ENCODE results near the gene PLXNB3.

The PLXNB3 gene

DNA sequence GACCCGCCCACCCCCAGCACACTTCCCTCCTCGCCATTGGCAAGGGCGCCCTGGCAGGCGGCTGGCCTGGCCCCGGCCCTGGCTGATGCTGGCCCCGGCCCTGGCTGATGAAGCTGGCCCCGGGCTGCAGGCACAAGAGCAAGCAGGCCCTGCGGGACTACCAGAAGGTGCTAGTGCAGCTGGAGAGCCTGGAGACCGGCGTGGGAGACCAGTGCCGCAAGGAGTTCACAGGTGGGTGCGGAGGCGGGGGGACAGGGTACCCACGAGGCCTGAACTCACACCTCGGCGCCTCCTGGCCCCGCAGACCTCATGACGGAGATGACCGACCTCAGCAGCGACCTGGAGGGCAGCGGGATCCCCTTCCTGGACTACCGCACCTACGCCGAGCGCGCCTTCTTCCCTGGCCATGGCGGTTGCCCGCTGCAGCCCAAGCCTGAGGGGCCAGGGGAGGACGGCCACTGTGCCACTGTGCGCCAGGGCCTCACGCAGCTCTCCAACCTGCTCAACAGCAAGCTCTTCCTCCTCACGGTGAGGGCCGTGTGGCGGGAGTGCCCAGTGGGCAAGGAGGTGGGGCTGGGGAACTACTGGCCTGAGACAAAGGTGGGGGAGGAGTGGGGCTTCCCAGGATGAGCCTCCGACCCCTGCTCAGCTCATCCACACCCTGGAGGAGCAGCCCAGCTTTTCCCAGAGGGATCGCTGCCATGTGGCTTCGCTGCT lies 10.7 kb downstream of the PLXNB3 start:
- no peak for DNase-seq

DNA sequence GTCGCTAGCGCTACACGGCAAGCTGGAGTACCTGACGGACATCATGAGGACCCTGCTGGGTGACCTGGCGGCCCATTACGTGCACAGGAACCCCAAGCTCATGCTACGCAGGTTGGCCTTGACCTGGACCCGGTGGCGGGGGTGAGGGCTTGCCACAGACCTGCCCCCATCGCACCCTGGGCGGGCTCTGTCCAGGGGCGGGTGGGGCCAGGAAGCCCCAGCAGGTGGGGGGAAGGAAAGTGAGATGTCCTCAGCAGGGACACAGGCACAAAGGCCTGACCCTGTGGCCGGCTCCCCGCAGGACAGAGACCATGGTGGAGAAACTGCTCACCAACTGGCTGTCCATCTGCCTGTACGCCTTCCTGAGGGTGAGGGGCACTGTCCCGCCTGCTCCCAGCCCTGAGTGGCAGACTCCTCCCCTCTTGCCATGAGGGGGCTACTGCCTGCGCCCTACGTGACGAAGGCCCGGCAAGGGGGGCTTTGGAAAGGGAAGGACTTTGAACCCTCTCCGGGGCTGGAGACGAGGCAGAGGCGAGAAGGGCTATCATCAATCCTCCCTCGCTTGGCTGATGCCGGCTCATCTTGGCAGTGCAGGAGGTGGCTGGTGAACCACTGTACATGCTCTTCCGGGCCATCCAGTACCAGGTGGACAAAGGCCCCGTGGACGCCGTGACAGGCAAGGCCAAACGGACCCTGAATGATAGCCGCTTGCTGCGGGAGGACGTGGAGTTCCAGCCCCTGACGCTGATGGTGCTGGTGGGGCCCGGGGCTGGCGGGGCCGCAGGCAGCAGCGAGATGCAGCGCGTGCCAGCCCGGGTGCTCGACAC lies 11.5 kb downstream of the PLXNB3 start:
- no peak for DNase-seq

DNA sequence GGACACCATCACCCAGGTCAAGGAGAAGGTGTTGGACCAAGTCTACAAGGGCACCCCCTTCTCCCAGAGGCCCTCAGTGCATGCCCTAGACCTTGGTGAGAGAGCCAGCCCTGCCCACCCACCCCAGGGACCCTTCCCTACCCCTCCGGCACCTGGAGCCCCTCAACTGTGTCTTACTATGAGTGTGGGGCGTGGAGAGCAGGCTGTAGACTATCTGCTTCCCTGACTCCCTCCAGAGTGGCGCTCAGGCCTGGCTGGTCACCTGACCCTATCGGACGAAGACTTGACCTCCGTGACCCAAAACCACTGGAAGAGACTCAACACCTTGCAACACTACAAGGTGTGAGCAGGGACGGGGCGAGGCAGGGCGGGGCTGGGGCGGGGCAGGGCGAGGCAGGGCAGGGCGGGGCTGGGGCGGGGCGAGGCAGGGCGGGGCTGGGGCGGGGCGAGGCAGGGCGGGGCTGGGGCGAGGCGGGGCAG lies 12.1 kb downstream of the PLXNB3 start:
- no peak for DNase-seq

DNA sequence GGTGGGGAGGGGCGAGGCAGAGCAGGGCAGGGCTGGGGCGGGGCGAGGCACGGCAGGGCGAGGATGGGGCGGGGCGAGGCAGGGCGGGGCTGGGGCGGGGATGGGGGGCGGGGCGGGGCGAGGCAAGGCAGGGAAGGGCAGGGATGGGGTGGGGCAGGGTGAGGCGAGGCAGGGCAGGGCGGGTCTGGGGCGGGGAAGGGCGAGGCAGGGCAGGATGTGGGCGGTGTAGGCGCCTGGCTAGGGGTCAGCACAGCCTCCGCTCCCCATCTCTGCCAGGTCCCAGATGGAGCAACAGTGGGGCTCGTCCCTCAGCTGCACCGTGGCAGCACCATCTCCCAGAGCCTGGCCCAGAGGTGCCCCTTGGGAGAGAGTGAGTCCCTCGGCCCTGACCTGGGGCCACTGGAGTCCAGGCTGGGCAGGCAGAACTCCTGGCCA lies 12.6 kb downstream of the PLXNB3 start:
- DNase-seq = no peak

DNA sequence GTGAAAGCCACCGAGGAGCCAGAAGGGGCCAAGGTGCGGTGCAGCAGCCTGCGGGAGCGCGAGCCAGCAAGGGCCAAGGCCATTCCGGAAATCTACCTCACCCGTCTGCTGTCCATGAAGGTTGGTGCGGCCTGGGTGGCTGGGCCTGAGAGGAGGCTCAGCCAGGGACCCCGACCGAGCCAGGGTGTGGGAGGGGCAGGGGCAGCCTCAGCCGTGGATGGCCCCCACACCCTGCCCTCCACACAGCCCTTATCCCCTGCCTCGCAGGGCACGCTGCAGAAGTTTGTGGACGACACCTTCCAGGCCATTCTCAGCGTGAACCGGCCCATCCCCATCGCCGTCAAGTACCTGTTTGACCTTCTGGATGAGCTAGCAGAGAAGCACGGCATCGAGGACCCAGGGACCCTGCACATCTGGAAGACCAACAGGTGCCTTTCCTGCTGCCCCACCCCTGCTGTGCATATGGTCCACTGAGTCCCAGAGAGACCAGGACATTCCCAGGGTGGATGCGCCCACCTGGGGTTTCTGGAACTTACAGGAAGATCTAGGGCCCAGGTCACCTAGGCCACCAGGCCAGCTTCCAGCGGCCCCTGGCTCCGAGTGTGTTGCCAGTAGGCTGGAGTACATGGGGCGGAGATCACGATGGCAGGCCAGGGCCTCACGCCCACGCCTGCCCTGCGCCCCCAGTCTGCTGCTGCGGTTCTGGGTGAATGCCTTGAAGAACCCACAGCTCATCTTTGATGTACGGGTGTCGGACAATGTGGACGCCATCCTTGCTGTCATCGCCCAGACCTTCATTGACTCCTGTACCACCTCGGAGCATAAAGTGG lies 13.4 kb downstream of the PLXNB3 start:
- no peak for DNase-seq

DNA sequence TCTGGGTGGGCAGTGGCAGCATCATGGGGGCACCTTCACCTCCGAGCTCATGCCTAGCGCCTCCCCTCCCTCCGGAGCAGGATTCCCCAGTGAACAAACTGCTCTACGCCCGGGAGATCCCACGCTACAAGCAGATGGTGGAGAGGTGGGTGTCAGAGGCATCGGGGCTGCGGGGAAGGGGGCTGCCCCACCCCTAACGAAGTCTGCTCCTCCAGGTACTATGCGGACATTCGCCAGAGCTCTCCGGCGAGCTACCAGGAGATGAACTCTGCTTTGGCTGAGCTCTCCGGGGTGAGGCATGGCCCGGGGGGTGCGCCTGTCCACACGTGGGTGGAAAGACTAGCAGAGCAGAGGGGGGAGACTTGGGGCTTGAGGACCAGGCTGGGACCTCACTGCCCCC lies 14.1 kb downstream of the PLXNB3 start:
- no peak for DNase-seq

DNA sequence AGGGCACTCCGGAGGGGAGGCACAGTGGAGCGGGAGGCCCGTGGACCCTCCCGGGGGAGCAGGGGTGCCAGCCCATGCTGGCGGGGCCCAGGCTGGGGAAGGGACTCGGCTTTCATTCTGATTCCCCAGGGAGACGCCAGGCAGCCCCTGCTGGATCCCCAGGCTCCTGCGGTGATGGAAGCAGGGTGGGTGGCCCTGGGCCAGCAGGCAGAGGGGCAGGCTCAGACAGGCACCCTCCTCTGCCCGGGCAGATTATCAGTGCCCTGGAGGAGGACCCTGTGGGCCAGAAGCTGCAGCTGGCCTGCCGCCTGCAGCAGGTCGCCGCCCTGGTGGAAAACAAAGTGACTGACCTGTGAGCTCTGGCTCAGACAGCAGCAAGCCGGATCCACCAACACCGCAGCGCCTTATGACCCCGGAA lies 14.6 kb downstream of the PLXNB3 start:
- peak in 1 of 2 experiments; percentile 5 for DNase-seq

DNA sequence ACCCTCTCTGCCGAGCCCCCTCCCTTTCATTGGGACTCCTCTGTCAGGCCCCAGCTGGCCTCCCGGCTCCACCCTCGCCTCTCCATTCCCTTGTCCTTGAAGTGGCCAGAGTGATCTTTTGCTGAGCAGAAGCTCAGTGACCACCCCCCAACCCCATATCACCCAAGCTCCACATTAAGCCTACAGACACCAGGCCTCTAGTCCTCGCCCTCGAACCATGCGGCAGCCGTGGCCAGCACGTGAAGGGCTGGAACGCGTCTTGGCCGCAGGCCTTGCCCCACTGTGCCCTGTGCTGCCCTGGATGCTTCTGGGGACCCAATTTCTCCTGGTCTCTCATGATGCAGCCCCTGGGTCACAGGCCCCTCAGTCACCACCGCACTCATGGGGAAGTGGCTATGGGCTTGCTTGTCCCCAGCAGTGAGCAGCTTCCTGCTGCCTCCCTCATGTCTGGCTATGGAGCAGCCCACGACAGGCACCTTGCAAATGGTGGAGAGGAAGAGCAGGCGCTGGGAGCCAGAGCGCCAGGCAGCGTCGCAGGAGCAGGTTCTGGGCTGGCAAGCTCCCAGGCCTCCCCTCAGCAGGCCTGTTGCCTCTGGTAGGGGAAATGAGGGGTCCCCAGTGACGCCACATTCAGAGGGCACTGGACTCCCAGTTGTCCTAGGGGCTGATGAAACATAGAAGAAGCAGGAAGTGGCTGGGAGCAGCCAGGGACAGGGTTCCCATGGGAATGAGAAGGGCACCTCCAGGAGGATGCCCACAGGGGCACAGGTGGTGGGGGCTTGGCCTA lies 16.0 kb downstream of the PLXNB3 start:
- peak in 1 of 2 experiments; percentile 15 for DNase-seq

DNA sequence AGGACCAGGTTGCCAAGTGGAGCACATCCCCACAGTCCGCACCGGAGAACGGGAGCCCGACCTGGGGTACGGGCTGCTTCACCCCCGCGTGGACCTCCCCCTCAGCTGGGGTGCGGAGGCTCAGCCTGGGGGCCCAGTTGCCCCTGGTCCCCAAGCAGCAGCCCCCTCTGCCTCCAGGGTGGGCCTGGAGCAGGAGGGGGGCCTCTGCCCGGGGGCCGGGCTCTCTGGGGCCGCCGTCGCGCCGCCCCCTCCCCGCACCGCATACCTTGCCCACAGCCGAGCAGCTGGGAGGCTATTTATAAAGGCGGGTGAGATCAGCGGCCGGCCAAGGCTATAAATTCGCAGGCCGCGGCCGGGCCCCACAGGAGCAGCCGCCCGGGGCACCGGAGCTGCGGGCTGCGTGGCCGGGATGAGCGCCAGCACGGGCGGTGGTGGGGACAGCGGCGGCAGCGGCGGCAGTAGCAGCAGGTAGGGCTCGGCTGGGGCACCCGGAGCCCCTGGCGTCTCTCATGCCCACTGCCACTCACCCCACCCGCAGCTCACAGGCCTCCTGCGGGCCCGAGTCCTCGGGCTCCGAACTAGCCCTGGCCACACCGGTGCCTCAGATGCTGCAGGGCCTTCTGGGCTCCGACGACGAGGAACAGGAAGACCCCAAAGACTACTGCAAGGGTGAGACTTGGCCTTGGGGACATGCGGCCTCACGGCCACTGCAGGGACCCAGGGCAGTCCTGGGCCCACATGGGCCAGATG lies 16.8 kb downstream of the PLXNB3 start, which contains the start of gene SRPK3:
TSS of gene SRPK3 (plus strand) at position 364 of the 750 bp plus-strand sequence. CDS start at position 410, 46 bp downstream.
- DNase-seq = no peak

DNA sequence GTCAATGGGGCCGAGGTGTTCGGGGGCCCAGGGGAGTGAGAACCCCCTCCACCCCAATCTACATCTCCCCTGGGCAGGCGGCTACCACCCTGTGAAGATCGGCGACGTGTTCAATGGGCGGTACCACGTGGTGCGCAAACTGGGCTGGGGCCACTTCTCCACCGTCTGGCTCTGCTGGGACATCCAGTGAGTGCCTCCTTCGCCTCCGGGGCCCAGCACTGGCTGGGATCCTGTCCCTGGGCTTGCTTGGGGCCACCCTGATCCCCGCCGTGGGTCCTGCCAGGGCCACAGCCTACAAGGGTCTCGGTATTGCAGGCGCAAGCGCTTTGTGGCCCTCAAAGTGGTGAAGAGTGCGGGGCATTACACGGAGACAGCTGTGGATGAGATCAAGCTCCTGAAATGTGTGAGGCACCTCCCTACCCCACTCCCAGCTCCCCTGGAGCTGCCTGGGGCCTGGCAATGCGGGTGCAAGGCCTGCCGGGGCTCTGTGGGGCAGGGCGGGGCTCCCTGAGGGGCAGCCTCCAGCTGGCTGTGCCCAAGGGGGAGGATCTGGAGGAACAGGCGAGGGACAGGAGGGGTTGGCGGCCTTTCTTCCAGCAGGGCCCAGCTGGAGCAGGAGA lies 17.5 kb downstream of the PLXNB3 start:
- no peak for DNase-seq

DNA sequence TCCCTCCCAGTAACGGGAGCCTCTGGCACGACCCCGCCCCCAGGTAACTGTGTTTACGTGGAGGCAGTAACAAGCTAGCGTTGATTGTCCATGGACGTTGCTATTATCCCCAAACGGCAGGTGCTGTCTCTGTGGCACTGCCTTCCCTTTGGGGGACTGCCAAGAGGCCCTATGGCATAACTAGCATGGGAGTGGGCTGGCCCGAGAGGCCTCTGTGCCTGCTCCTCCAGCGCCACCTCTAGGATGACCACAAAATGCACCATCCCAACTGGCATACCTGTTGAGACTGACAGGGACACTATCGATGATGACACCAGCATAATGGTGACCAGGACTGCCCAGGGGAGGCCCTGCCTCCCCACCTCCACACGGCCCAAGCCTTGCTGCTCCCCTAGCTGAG lies 18.3 kb downstream of the PLXNB3 start:
- no peak for DNase-seq

DNA sequence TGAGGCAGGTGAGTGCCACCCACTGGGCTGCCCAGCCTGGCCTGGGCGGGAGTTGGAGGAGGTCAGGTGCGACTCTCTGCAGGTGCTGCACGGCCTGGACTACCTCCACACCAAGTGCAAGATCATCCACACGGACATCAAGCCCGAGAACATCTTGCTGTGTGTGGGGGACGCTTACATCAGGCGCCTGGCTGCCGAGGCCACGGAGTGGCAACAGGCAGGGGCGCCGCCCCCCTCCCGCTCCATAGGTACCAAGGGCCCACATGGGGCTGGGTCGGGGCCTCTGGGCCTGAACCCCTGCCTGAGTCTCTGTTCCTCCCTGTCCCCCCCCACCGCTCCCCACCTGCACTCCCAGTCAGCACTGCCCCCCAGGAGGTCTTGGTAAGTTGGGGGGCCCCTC lies 18.8 kb downstream of the PLXNB3 start:
- no peak for DNase-seq

DNA sequence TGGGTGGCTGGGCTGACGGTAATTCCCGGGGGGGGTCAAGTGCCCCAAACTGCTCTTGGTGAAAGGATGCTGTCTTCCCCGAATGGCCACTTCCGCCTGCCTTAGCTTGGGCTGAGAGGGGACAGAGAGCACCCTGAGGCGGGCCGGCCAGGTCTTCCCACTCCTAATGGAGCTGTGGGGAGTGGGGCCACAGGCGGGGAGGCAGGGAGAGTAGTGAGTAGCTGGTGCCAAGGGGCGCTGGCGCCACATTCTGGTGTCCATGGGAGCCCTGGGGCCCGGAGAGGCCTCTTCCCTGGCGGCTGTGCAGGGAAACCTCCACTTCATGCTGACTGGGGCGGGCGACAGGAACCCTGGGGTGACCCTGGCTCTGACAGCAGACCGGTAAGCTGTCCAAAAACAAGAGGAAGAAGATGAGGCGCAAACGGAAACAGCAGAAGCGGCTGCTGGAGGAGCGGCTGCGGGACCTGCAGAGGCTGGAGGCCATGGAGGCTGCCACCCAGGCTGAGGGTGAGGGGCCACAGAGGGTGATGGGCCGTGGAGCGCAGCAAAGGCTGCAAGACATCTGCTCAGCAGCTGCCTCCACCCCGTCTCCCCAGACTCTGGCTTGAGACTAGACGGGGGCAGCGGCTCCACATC lies 19.4 kb downstream of the PLXNB3 start:
- peak; percentile 32 to 49 for DNase-seq

DNA sequence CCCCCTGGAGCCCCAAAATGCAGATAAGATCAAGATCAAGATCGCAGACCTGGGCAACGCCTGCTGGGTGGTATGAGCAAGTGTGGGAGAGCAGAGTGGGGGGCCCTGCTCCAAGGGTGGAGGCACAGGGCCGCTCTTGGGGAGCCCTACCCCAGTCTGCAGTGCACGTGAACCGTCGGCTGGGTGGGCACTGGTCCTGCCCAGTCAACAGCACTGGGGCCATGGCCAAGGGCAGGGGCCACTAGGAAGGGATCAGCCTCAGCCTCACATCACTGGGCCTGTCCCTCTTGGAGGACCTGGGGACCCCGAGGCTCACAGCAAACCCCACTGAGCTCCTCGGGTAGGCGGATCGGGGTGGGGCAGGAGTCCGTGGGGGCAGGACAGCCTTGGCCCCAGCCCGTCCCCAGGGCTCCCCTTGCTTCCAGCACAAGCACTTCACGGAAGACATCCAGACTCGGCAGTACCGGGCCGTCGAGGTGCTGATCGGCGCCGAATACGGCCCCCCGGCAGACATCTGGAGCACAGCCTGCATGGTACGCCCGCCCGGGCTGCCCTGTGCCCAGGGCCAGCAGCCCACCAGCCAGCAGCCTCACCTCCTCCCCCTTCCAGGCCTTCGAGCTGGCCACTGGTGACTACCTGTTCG lies 20.4 kb downstream of the PLXNB3 start:
- no peak for DNase-seq

DNA sequence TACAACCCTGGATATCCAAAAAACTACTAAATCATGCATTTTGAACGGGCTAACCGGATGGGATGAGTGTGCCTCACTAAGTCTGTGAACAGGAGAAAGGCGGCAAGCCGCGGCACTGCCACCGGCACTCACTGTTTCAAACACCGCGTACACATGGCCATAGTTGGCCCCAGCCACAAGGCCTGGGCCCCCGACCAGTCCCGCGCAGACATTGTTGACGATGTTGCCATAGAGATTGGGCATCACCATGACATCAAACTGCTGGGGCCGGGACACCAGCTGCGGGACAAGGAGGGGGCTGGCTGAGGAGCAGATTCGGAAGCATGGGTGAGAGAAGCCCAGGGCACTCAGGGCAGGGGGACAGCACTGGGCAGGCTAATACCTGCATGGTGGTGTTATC lies 22.6 kb downstream of the PLXNB3 start:
- no peak for DNase-seq

DNA sequence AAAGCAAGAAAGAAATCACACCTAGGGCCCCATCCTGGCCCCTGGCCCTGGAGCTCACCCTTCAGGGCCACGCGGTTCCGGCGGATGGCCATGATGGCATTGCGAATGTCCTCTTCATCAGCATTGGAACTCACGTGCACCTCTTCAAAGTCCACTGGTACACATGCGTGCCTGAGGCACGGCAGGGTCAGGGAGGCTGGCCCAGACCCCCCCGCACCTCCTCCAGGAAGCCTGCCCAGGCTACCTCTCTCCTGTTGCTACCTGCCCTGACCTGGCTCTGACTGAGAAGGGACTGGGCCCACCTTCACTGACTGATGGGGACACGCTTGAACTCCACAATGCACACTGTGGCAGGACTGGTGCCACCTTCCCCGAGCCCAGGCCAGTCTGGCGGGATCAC lies 25.6 kb downstream of the PLXNB3 start:
- DNase-seq = no peak

DNA sequence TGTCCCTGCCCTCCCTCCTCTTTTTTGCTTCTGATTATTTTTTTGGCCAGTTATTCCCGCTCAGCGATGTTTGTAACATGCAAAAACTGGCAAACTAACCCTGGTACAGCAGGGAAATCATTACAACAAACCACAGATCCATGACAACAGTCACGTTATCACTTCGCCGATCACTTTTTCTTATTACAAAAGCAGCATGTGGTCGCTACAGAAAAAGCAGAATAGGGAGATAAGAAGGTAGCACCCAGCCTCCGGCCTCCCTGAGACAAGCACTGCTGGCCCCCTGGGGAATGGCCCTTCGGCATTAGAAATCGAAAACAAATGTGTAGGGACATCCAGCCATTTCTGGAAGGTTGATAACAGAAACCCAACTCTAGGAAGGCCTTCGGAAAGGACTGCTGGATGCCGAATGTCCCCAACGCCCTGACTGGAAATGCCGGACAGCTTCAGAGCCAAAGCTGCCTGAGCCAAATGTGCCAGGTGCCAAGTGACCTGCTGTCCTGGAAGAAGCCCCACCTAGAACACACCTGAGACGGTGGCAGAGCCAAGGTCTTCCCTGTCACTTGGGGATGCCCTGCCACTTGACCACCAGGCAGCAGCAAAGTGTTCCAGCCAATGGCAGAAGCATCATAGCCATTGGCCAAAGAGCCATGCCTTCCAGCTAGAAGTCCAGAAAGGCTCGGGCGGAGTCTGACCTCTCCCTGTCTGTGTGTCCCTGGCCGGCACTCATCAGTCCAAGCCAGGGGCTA lies 27.2 kb downstream of the PLXNB3 start:
- no peak for DNase-seq

DNA sequence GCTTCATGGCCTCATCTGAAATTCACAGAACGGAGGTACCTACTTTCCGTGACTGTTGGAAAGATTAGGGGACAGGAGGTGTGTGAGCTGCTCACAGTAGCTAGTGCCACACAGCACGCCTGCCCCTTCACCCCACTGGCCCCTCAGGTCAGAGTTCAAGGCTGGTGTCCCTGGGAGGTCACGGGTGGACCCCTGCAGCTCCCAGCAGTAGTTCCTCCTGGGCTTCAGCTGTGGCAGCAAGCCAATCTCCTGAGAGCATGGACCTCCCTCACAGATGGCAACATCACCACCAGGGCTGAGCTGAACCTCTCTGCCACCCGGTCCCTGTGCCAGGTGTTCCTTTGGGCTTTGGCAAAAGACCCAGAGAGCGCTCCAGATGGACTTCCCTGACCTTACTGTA lies 28.3 kb downstream of the PLXNB3 start:
- no peak for DNase-seq

DNA sequence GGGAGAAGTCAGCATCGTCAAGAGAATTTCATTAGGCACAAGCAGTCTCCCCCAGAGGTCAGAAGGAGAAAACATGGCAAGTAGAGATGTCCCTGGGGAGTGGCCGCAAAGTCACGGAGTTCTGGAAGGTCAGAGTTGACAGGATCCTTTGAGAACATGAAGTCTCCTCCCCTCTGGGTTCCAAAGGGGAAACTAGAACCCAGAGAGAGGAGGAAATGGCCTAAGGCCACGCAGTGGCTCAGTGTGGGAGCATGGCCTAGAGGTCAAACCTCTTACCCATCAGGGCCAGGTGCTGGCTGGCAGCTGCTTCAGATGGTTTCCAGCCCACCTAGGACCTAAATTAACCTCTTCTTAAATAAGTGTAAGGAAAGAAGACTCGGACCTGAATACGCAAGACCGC lies 29.2 kb downstream of the PLXNB3 start:
- no peak for DNase-seq

Measured in Kasumi-1 (cell line).